ENCODE measurements around the gene EXOSC3. TPM values are rescaled to one million over a fixed set of nuclear protein-coding genes. Genes with fewer than 3 reads are reported as not detected.

Gene EXOSC3
- total RNA-seq, 2 experiments from 2014 or later, result 86.9 to 117 TPM

- ATAC-seq, result peak; percentile 45
Measured at GRCh38 chr9:37801287-37801850, 16.5 kb upstream of the EXOSC3 start.

GRCh38 chr9:37800631-37801286 lies 15.9 kb upstream of the EXOSC3 start, which contains the start of gene DCAF10:
DCAF10 (plus strand) TSS chr9:37800797; CDS start chr9:37800867, 70 bp downstream.
- H3K27ac Mint-ChIP-seq, result peak within 1 kb of the TSS; percentile 89
- H3K9me3 Mint-ChIP-seq (ENCODE audit: low read depth), result no peaks in the 10 kb centered on the region
- H3K4me3 Mint-ChIP-seq, result peak within 1 kb of the TSS; percentile 90
- intact Hi-C loops (cut with DNase I, micrococcal nuclease), result loop anchor here (1.0 to 5.0 kb wide), 8 partner anchors 15 to 335 kb away; partner anchors contain the start of genes EXOSC3 (in 2 of the 2), TRMT10B (in 2 of the 2), SHB (in 1 of the 2) and SLC25A51 (in 1 of the 2)
- ChIA-PET POLR2A (interaction anchor here (0.9 to 2.0 kb wide), 2 partner anchors 16 to 17 kb away, joined by 4 to 10 read pairs; partner anchors contain the start of gene EXOSC3), CTCF (interaction anchor here (0.6 to 1.6 kb wide), 3 partner anchors 16 to 52 kb away, joined by 3 to 5 read pairs (median 3); partner anchors contain the start of gene EXOSC3)
- peaks cover 35% of the 10 kb centered on the region for H3K4me1 Mint-ChIP-seq
- ATAC-seq, result peak; percentile 78
- no peaks in the 10 kb centered on the region for H3K27me3 Mint-ChIP-seq
- H3K36me3 Mint-ChIP-seq (ENCODE audit: low read depth), result peaks cover 7% of the 10 kb centered on the region
- DNase-seq, result peak; percentile 92

More at GRCh38 chr9:37801287-37801850, 16.5 kb upstream of the EXOSC3 start:
- H3K4me3 Mint-ChIP-seq, result peak overlapping the region; percentile 90
- CTCF ChIA-PET, result interaction anchor here (1.6 kb wide), 1 partner anchor 53 kb away, joined by 5 read pairs; no protein-coding TSS in a partner anchor
- intact Hi-C loops (cut with DNase I, micrococcal nuclease), result loop anchor here (1.0 to 5.0 kb wide), 5 partner anchors 49 to 266 kb away; partner anchors contain the start of genes SHB (in 1 of the 2), SLC25A51 (in 1 of the 2), TOMM5 (in 1 of the 2) and TRMT10B (in 1 of the 2)
- peak; percentile 62 for DNase-seq
- POLR2A ChIA-PET, result interaction anchor here (2.0 kb wide), 1 partner anchor 16 kb away, joined by 10 read pairs; the partner anchor contains the start of gene EXOSC3
- H3K36me3 Mint-ChIP-seq (ENCODE audit: low read depth), result peaks cover 7% of the 10 kb centered on the region
- no peaks in the 10 kb centered on the region for H3K9me3 Mint-ChIP-seq (ENCODE audit: low read depth)
- H3K27ac Mint-ChIP-seq, result peak overlapping the region; percentile 80
- H3K27me3 Mint-ChIP-seq, result no peaks in the 10 kb centered on the region
- H3K4me1 Mint-ChIP-seq, result peaks cover 39% of the 10 kb centered on the region

GRCh38 chr9:37798677-37799076 lies 13.8 kb upstream of the EXOSC3 start:
- peaks cover 27% of the 10 kb centered on the region for H3K4me1 Mint-ChIP-seq
- peaks cover 3% of the 10 kb centered on the region for H3K36me3 Mint-ChIP-seq (ENCODE audit: low read depth)
- no peak for DNase-seq
- CTCF ChIA-PET, result no interaction called here
- intact Hi-C loops (cut with DNase I, micrococcal nuclease), result no loop called here
- H3K27ac Mint-ChIP-seq, result no peak overlapping the region
- POLR2A ChIA-PET, result no interaction called here
- H3K27me3 Mint-ChIP-seq, result no peaks in the 10 kb centered on the region
- no peak for ATAC-seq
- no peaks in the 10 kb centered on the region for H3K9me3 Mint-ChIP-seq (ENCODE audit: low read depth)
- no peak overlapping the region for H3K4me3 Mint-ChIP-seq

GRCh38 chr9:37796232-37796631 lies 11.4 kb upstream of the EXOSC3 start:
- ChIA-PET POLR2A (no interaction called here), CTCF (interaction anchor here (0.7 kb wide), 1 partner anchor 9 kb away, joined by 3 read pairs; no protein-coding TSS in a partner anchor)
- no peak for ATAC-seq
- no peak overlapping the region for H3K4me3 Mint-ChIP-seq
- intact Hi-C loops (cut with DNase I, micrococcal nuclease), result no loop called here
- no peak for DNase-seq
- H3K9me3 Mint-ChIP-seq (ENCODE audit: low read depth), result no peaks in the 10 kb centered on the region
- peaks cover 3% of the 10 kb centered on the region for H3K36me3 Mint-ChIP-seq (ENCODE audit: low read depth)
- peaks cover 10% of the 10 kb centered on the region for H3K4me1 Mint-ChIP-seq
- H3K27me3 Mint-ChIP-seq, result no peaks in the 10 kb centered on the region
- H3K27ac Mint-ChIP-seq, result no peak overlapping the region

- Mint-ChIP-seq H3K27me3 (no peaks in the 10 kb centered on the region), H3K4me3 (no peak overlapping the region), H3K27ac (no peak overlapping the region), H3K4me1 (no peaks in the 10 kb centered on the region), H3K9me3 (ENCODE audit: low read depth) (no peaks in the 10 kb centered on the region), H3K36me3 (ENCODE audit: low read depth) (no peaks in the 10 kb centered on the region)
- ChIA-PET CTCF (no interaction called here), POLR2A (no interaction called here)
- no peak for ATAC-seq
- no peak for DNase-seq
- intact Hi-C loops (cut with DNase I, micrococcal nuclease), result no loop called here
Measured at GRCh38 chr9:37792122-37792521, 7.3 kb upstream of the EXOSC3 start.

GRCh38 chr9:37790096-37790495 lies 5.2 kb upstream of the EXOSC3 start:
- no peak overlapping the region for H3K4me3 Mint-ChIP-seq
- no peaks in the 10 kb centered on the region for H3K9me3 Mint-ChIP-seq (ENCODE audit: low read depth)
- no peaks in the 10 kb centered on the region for H3K36me3 Mint-ChIP-seq (ENCODE audit: low read depth)
- no peaks in the 10 kb centered on the region for H3K27me3 Mint-ChIP-seq
- intact Hi-C loops (cut with DNase I, micrococcal nuclease), result no loop called here
- POLR2A ChIA-PET, result no interaction called here
- H3K4me1 Mint-ChIP-seq, result peaks cover 4% of the 10 kb centered on the region
- no peak overlapping the region for H3K27ac Mint-ChIP-seq
- no peak for DNase-seq
- ATAC-seq, result no peak
- CTCF ChIA-PET, result no interaction called here

GRCh38 chr9:37788332-37788731 lies 3.5 kb upstream of the EXOSC3 start:
- no peak overlapping the region for H3K4me3 Mint-ChIP-seq
- no peaks in the 10 kb centered on the region for H3K27me3 Mint-ChIP-seq
- H3K9me3 Mint-ChIP-seq (ENCODE audit: low read depth), result no peaks in the 10 kb centered on the region
- H3K36me3 Mint-ChIP-seq (ENCODE audit: low read depth), result peaks cover 11% of the 10 kb centered on the region
- ATAC-seq (no peak), DNase-seq (no peak)
- ChIA-PET CTCF (interaction anchor here (0.6 to 0.7 kb wide), 3 partner anchors 9 to 115 kb away, joined by 3 read pairs; no protein-coding TSS in a partner anchor), POLR2A (no interaction called here)
- intact Hi-C loops (cut with DNase I, micrococcal nuclease), result loop anchor here in 1 of 2 experiments (10.0 kb wide), 1 partner anchor 304 kb away; the partner anchor contains the start of gene POLR1E
- H3K4me1 Mint-ChIP-seq, result peaks cover 9% of the 10 kb centered on the region
- H3K27ac Mint-ChIP-seq, result no peak overlapping the region

GRCh38 chr9:37787059-37787458 lies 2.2 kb upstream of the EXOSC3 start:
- POLR2A ChIA-PET, result no interaction called here
- no peaks in the 10 kb centered on the region for H3K27me3 Mint-ChIP-seq
- ATAC-seq (no peak), DNase-seq (peak; percentile 18)
- H3K36me3 Mint-ChIP-seq (ENCODE audit: low read depth), result peaks cover 22% of the 10 kb centered on the region
- no peaks in the 10 kb centered on the region for H3K9me3 Mint-ChIP-seq (ENCODE audit: low read depth)
- no peak overlapping the region for H3K4me3 Mint-ChIP-seq
- no peak overlapping the region for H3K27ac Mint-ChIP-seq
- CTCF ChIA-PET, result no interaction called here
- intact Hi-C loops (cut with DNase I, micrococcal nuclease), result loop anchor here in 1 of 2 experiments (10.0 kb wide), 1 partner anchor 302 kb away; the partner anchor contains the start of gene POLR1E
- peaks cover 21% of the 10 kb centered on the region for H3K4me1 Mint-ChIP-seq

GRCh38 chr9:37784291-37784615 lies 611 bp downstream of the EXOSC3 start:
- Mint-ChIP-seq H3K27me3 (no peaks in the 10 kb centered on the region), H3K4me3 (peak overlapping the region; percentile 98), H3K27ac (peak overlapping the region; percentile 96), H3K36me3 (ENCODE audit: low read depth) (peaks cover 41% of the 10 kb centered on the region), H3K4me1 (peaks cover 30% of the 10 kb centered on the region), H3K9me3 (ENCODE audit: low read depth) (no peaks in the 10 kb centered on the region)
- ChIA-PET POLR2A (interaction anchor here (1.2 to 1.4 kb wide), 3 partner anchors 16 to 192 kb away, joined by 4 to 10 read pairs (median 7); partner anchors contain the start of genes DCAF10 and TOMM5), CTCF (interaction anchor here (0.6 to 1.3 kb wide), 5 partner anchors 11 to 261 kb away, joined by 3 to 4 read pairs (median 3); partner anchors contain the start of gene DCAF10)
- ATAC-seq, result peak; percentile 13
- intact Hi-C loops (cut with DNase I, micrococcal nuclease), result loop anchor here (1.0 to 10.0 kb wide), 7 partner anchors 29 to 362 kb away; partner anchors contain the start of genes POLR1E (in 2 of the 2), GRHPR (in 1 of the 2), SHB (in 1 of the 2) and TOMM5 (in 1 of the 2)
- DNase-seq, result peak; percentile 24

GRCh38 chr9:37778534-37778933 lies 6.3 kb downstream of the EXOSC3 start:
- Mint-ChIP-seq H3K27me3 (no peaks in the 10 kb centered on the region), H3K9me3 (ENCODE audit: low read depth) (no peaks in the 10 kb centered on the region), H3K4me1 (peaks cover 22% of the 10 kb centered on the region), H3K27ac (no peak overlapping the region), H3K36me3 (ENCODE audit: low read depth) (peaks cover 60% of the 10 kb centered on the region), H3K4me3 (no peak overlapping the region)
- ChIA-PET CTCF (interaction anchor here (0.6 to 1.1 kb wide), 3 partner anchors 18 to 711 kb away, joined by 3 to 4 read pairs (median 3); no protein-coding TSS in a partner anchor), POLR2A (no interaction called here)
- DNase-seq, result no peak
- intact Hi-C loops (cut with DNase I, micrococcal nuclease), result no loop called here
- ATAC-seq, result no peak

GRCh38 chr9:37776328-37776727 lies 8.5 kb downstream of the EXOSC3 start:
- DNase-seq (no peak), ATAC-seq (no peak)
- Mint-ChIP-seq H3K27ac (no peak overlapping the region), H3K4me3 (no peak overlapping the region), H3K4me1 (peaks cover 3% of the 10 kb centered on the region), H3K27me3 (no peaks in the 10 kb centered on the region), H3K36me3 (ENCODE audit: low read depth) (peaks cover 48% of the 10 kb centered on the region), H3K9me3 (ENCODE audit: low read depth) (no peaks in the 10 kb centered on the region)
- intact Hi-C loops (cut with DNase I, micrococcal nuclease), result no loop called here
- ChIA-PET POLR2A (no interaction called here), CTCF (no interaction called here)
